KMS-11 (cell line): Measurements from ENCODE around the gene ORC1.

Source experiments
- H2AFZ ChIP-seq: fragments of 200-600 bp; sonication (generic); 2 replicates; pipeline ENCODE4 v1.6.1; 2016; ENCODE audit warnings: antibody characterized with exemption, mixed run types, low read depth
- H3K27ac ChIP-seq: fragments of 200-600 bp; sonication (generic); 2 replicates; pipeline ENCODE4 v1.6.1; 2016; ENCODE audit warnings: mild to moderate bottlenecking, mixed run types
- H3K27me3 ChIP-seq: fragments of 200-600 bp; sonication (generic); 2 replicates; pipeline ENCODE4 v1.6.1; 2017; ENCODE audit warnings: mild to moderate bottlenecking, low read depth, mixed run types, moderate library complexity; ENCODE audit not compliant: insufficient read depth
- H3K36me3 ChIP-seq: fragments of 200-600 bp; sonication (generic); 2 replicates; pipeline ENCODE4 v1.6.1; 2017; ENCODE audit warnings: mild to moderate bottlenecking, mixed run types; ENCODE audit not compliant: insufficient read depth
- H3K4me1 ChIP-seq: fragments of 200-600 bp; sonication (generic); 2 replicates; pipeline ENCODE4 v1.6.1; 2016; ENCODE audit warnings: mild to moderate bottlenecking, low read depth, mixed run types; ENCODE audit not compliant: poor library complexity, severe bottlenecking
- H3K4me2 ChIP-seq: fragments of 200-600 bp; sonication (generic); 2 replicates; pipeline ENCODE4 v1.7.0; 2016; ENCODE audit warnings: mild to moderate bottlenecking, mixed run types
- H3K4me3 ChIP-seq: fragments of 200-600 bp; sonication (generic); IDR thresholded peaks from 2 replicates; pipeline ENCODE4 v1.6.1; 2017; ENCODE audit warnings: low read depth, low read length, mixed read lengths; ENCODE audit not compliant: insufficient read depth
- H3K79me2 ChIP-seq: fragments of 200-600 bp; sonication (generic); 2 replicates; pipeline ENCODE4 v1.6.1; 2016; ENCODE audit warnings: low read depth, mixed run types; ENCODE audit not compliant: insufficient read depth
- H3K9ac ChIP-seq: fragments of 200-600 bp; sonication (generic); 2 replicates; pipeline ENCODE4 v1.6.1; 2016; ENCODE audit warnings: mild to moderate bottlenecking, mixed run types
- H4K20me1 ChIP-seq: fragments of 200-600 bp; sonication (generic); 2 replicates; pipeline ENCODE4 v1.6.1; 2016; ENCODE audit warnings: mild to moderate bottlenecking, mixed run types; ENCODE audit not compliant: insufficient read depth
- CTCF ChIP-seq: fragments of 200-600 bp; sonication (generic); conservative IDR thresholded peaks from 2 replicates; pipeline ENCODE4 v1.6.1; 2017; ENCODE audit warnings: low read depth, mild to moderate bottlenecking, antibody characterized with exemption, low read length, moderate library complexity, mixed read lengths

ORC1 gene

GRCh38 chr1:52426371-52426770, 22.1 kb upstream of the ORC1 start:
- no peak overlapping the region for H3K4me2 ChIP-seq
- no peak overlapping the region for H3K4me3 ChIP-seq
- 0 out of 2 replicates have a peak, but pooled peaks cover 3% of the 10 kb centered on the region for H3K36me3 ChIP-seq
- H3K4me1 ChIP-seq: no peaks in the 10 kb centered on the region
- no peaks in the 10 kb centered on the region for H4K20me1 ChIP-seq
- H3K79me2 ChIP-seq: no peaks in the 10 kb centered on the region
- no peak overlapping the region for H2AFZ ChIP-seq
- no peaks in the 10 kb centered on the region for H3K27me3 ChIP-seq
- no peak overlapping the region for H3K27ac ChIP-seq
- no peak for TF ChIP-seq CTCF
- no peak overlapping the region for H3K9ac ChIP-seq

- Histone ChIP-seq H3K4me2 (no peak overlapping the region), H3K4me1 (no peaks in the 10 kb centered on the region), H2AFZ (no peak overlapping the region), H3K9ac (no peak overlapping the region), H3K36me3 (0 out of 2 replicates have a peak, but pooled peaks cover 7% of the 10 kb centered on the region), H3K4me3 (no peak overlapping the region), H3K79me2 (no peaks in the 10 kb centered on the region), H3K27ac (no peak overlapping the region), H4K20me1 (no peaks in the 10 kb centered on the region), H3K27me3 (no peaks in the 10 kb centered on the region)
- TF ChIP-seq CTCF: no peak
These were observed 20.6 kb upstream of the ORC1 start for GRCh38 chr1:52424813-52425212.

GRCh38 chr1:52424231-52424636, 20.0 kb upstream of the ORC1 start:
- Histone ChIP-seq H3K27me3 (no peaks in the 10 kb centered on the region), H3K36me3 (0 out of 2 replicates have a peak, but pooled peaks cover 7% of the 10 kb centered on the region), H3K27ac (no peak overlapping the region), H2AFZ (no peak overlapping the region), H3K9ac (no peak overlapping the region), H3K79me2 (no peaks in the 10 kb centered on the region), H3K4me3 (no peak overlapping the region), H4K20me1 (no peaks in the 10 kb centered on the region), H3K4me2 (no peak overlapping the region), H3K4me1 (no peaks in the 10 kb centered on the region)
- TF ChIP-seq CTCF: no peak

GRCh38 chr1:52423771-52424170, 19.5 kb upstream of the ORC1 start:
- no peak overlapping the region for H3K27ac ChIP-seq
- H3K27me3 ChIP-seq: no peaks in the 10 kb centered on the region
- no peaks in the 10 kb centered on the region for H4K20me1 ChIP-seq
- H3K4me1 ChIP-seq: no peaks in the 10 kb centered on the region
- no peak overlapping the region for H2AFZ ChIP-seq
- no peak for TF ChIP-seq CTCF
- H3K4me2 ChIP-seq: no peak overlapping the region
- peaks cover 10% of the 10 kb centered on the region; the same call in 1 of the 2 replicates for H3K36me3 ChIP-seq
- H3K4me3 ChIP-seq: no peak overlapping the region
- no peak overlapping the region for H3K9ac ChIP-seq
- H3K79me2 ChIP-seq: no peaks in the 10 kb centered on the region
